A549 (cell line): ENCODE measurements around the gene PLPP3. TPM values are rescaled to one million over a fixed set of nuclear protein-coding genes. Genes with fewer than 3 reads are reported as not detected.

Experiments used
- ATAC-seq, 2 experiments: fragments of 200-7000 bp in 1 of 2; fragments of >200 bp in 1 of 2; cut with Nextera tagmentation in 1 of 2; cut with Tn5 transposase in 1 of 2; 3 replicates each; pipeline versions ENCODE4 v1.8.0 to v1.9.1; 2018 to 2020; ENCODE audit warnings: mild to moderate bottlenecking in 1 of 2, moderate library complexity in 1 of 2
- CTCF ChIA-PET: fragments of 300-600 bp; sonication (Branson Sonifier 250); formaldehyde crosslinking; extraction: SDS; loops from one replicate; lab custom pipeline; 2021; ENCODE audit warnings: antibody characterized with exemption, inconsistent platforms; lab: Yijun Ruan, JAX
- POLR2A ChIA-PET: fragments of 350-600 bp; formaldehyde crosslinking; extraction: SDS; loops from one replicate; lab custom pipeline; 2021; ENCODE audit warnings: antibody characterized with exemption, inconsistent platforms; lab: Yijun Ruan, JAX
- DNase-seq, 2 experiments: peaks; one replicate each; pipeline versions ENCODE4 v3.0.0 to v3.0.0-alpha.2; 2011 to 2016; ENCODE audit warnings: low read depth in 1 of 2, low spot score in 1 of 2
- FAIRE-seq: peaks from 2 replicates; lab custom pipeline; 2011; peaks lifted over from hg19 to GRCh38; lab: Jason Lieb, UNC
- H3K27ac ChIP-seq, 2 experiments: fragments of >200 bp; sonication (Bioruptor Twin); formaldehyde crosslinking; 3 replicates each; pipeline ENCODE4 v1.5.1; 2016 to 2017
- H3K4me1 ChIP-seq: fragments of >200 bp; sonication (Bioruptor Twin); formaldehyde crosslinking; 3 replicates; pipeline ENCODE4 v1.6.1; 2016
- H3K4me2 ChIP-seq: fragments of >200 bp; sonication (Bioruptor Twin); formaldehyde crosslinking; 3 replicates; pipeline ENCODE4 v1.6.1; 2016
- H3K4me3 ChIP-seq: fragments of >200 bp; sonication (Bioruptor Twin); formaldehyde crosslinking; 3 replicates; pipeline ENCODE4 v1.5.1; 2016
- H3K9me3 ChIP-seq: fragments of >200 bp; sonication (Bioruptor Twin); formaldehyde crosslinking; 3 replicates; pipeline ENCODE4 v1.6.1; 2016
- CBX2 ChIP-seq: fragments of 200-600 bp; sonication (generic); IDR thresholded peaks from 2 replicates; pipeline ENCODE4 v1.6.1; 2016; ENCODE audit warnings: low read depth, mild to moderate bottlenecking, borderline replicate concordance
- CEBPB ChIP-seq, 2 experiments: fragments of >200 bp in 1 of 2; sonication (Bioruptor Twin) in 1 of 2; formaldehyde crosslinking in 1 of 2; IDR thresholded peaks; 2 replicates each; pipeline ENCODE4 v1.6.1; 2012 to 2016
- CHD2 ChIP-seq: fragments of 150-350 bp; IDR thresholded peaks from 2 replicates; pipeline ENCODE4 v1.6.1; 2014; ENCODE audit warnings: low read length; ENCODE audit not compliant: partially characterized antibody
- EHF ChIP-seq: fragments of 250-450 bp; sonication (Bioruptor Pico); IDR thresholded peaks from 2 replicates; pipeline ENCODE4 v1.5.0; 2020; ENCODE audit warnings: mild to moderate bottlenecking
- EHMT2 ChIP-seq: fragments of 200-600 bp; sonication (generic); IDR thresholded peaks from 2 replicates; pipeline ENCODE4 v1.6.1; 2016; ENCODE audit warnings: antibody characterized with exemption, low read depth, mild to moderate bottlenecking, moderate library complexity
- EP300 ChIP-seq, 2 experiments: fragments of >200 bp; sonication (Bioruptor Twin); formaldehyde crosslinking; IDR thresholded peaks; 2 replicates in 1 of 2; 3 replicates in 1 of 2; pipeline ENCODE4 v1.6.1; 2016 to 2017
- ESRRA ChIP-seq: fragments of 150-350 bp; IDR thresholded peaks from 2 replicates; pipeline ENCODE4 v1.6.1; 2014; ENCODE audit warnings: mild to moderate bottlenecking, low read length, borderline replicate concordance
- FOXS1 ChIP-seq: fragments of 250-450 bp; sonication (Bioruptor Pico); IDR thresholded peaks from 2 replicates; pipeline ENCODE4 v1.5.0; 2020; ENCODE audit warnings: mild to moderate bottlenecking, moderate library complexity
- HDAC2 ChIP-seq: fragments of 200-600 bp; sonication (generic); IDR thresholded peaks from 2 replicates; pipeline ENCODE4 v1.6.1; 2016
- HEYL ChIP-seq: fragments of 250-450 bp; sonication (Bioruptor Pico); IDR thresholded peaks from 2 replicates; pipeline ENCODE4 v1.8.0; 2021; ENCODE audit warnings: mild to moderate bottlenecking, moderate library complexity
- JUNB ChIP-seq: fragments of >200 bp; sonication (Bioruptor Twin); formaldehyde crosslinking; IDR thresholded peaks from 2 replicates; pipeline ENCODE4 v1.6.1; 2016
- MAFK ChIP-seq: fragments of 450-650 bp; IDR thresholded peaks from 2 replicates; pipeline ENCODE4 v1.6.1; 2014; ENCODE audit not compliant: partially characterized antibody
- MYC ChIP-seq: IDR thresholded peaks from 2 replicates; pipeline ENCODE4 v1.6.1; 2012; ENCODE audit warnings: mild to moderate bottlenecking, inconsistent platforms, low read length, improper control_type of control experiment, borderline replicate concordance
- RARB ChIP-seq: fragments of 250-450 bp; sonication (Bioruptor Pico); IDR thresholded peaks from 2 replicates; pipeline ENCODE4 v1.8.0; 2021; ENCODE audit warnings: mild to moderate bottlenecking, moderate library complexity
- RFX5 ChIP-seq: fragments of 450-650 bp; IDR thresholded peaks from 2 replicates; pipeline ENCODE4 v1.7.1; 2014; ENCODE audit warnings: antibody characterized with exemption, mild to moderate bottlenecking, moderate library complexity
- RNF2 ChIP-seq: fragments of 200-600 bp; sonication (generic); IDR thresholded peaks from 2 replicates; pipeline ENCODE4 v1.6.1; 2016; ENCODE audit warnings: low read depth, mild to moderate bottlenecking, antibody characterized with exemption, moderate library complexity, borderline replicate concordance
- TP53 ChIP-seq: fragments of 250-450 bp; sonication (Bioruptor Pico); IDR thresholded peaks from 2 replicates; pipeline ENCODE4 v1.5.0; 2021; ENCODE audit warnings: mild to moderate bottlenecking, moderate library complexity
- ZC3H11A ChIP-seq: fragments of 450-650 bp; IDR thresholded peaks from 2 replicates; pipeline ENCODE4 v1.6.1; 2014; ENCODE audit warnings: antibody characterized with exemption, mild to moderate bottlenecking
- ZSCAN20 ChIP-seq: fragments of 250-450 bp; sonication (Bioruptor Pico); IDR thresholded peaks from 2 replicates; pipeline ENCODE4 v1.8.0; 2022; ENCODE audit warnings: mild to moderate bottlenecking, moderate library complexity
- WGBS: methylation state at CpG from one replicate; pipeline ENCODE4 v1.1.6; 2017; ENCODE audit errors: missing lambda C conversion rate; 5-methylcytosine and 5-hydroxymethylcytosine counted together
- polyA plus RNA-seq, 4 experiments: library from polyadenylated mRNA; depleted of rRNA in 3 of 4; stranded (reverse); fragments of >200 nt; fragmentation: RNase III in 1 of 4; extraction: RNeasy Plus Mini Kit Qiagen cat#74134 plus additional on column Dnase treatment in 1 of 4; gene quantifications; 2 replicates in 3 of 4; 3 replicates in 1 of 4; pipeline ENCODE4 v1.2.3, GENCODE V29; 2011 to 2017
- TF ChIP-seq, protein P1 (sequence below): fragments of >200 bp; sonication (Bioruptor Twin); formaldehyde crosslinking; IDR thresholded peaks from 3 replicates; pipeline ENCODE4 v1.5.1; 2016
- TF ChIP-seq, protein P2 (sequence below): IDR thresholded peaks from 2 replicates; pipeline ENCODE4 v1.6.1; 2012
- TF ChIP-seq, protein P3 (sequence below): fragments of 450-650 bp; IDR thresholded peaks from 2 replicates; pipeline ENCODE4 v1.6.1; 2014; ENCODE audit warnings: antibody characterized with exemption
- TF ChIP-seq, protein P4 (sequence below): fragments of 250-450 bp; sonication (Bioruptor Pico); IDR thresholded peaks from 2 replicates; pipeline ENCODE4 v1.5.0; 2020; ENCODE audit warnings: low read depth, mild to moderate bottlenecking, moderate library complexity

Gene PLPP3
- polyA plus RNA-seq, 2 of the 4 experiments (the other 2 are of a cell fraction), result 23.6 to 25.6 TPM

DNA sequence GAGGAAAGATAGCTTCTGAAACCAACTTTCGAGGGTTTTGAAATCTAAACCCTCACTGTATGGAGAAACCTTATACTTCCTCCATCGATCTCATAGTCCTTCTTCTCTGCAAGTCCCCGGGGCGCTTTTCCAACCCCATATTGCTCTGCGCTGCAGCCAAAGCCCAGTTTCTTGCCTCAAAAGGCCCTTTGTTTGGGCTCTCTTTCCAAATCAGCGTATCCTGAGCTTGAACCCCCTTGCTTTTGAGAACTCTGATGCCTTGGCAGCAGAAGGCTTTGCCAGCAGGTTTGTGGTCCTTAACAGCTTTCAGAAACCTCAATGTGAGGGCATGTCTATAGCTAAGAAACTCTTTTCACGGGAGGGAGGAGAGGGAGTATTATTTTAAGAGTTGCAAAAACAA is 21.6 kb downstream of the PLPP3 start:
- no peak for DNase-seq
- ChIA-PET POLR2A (no interaction called here), CTCF (interaction anchor here (1.0 kb wide), 1 partner anchor 8 kb away, joined by 5 read pairs; no protein-coding TSS in a partner anchor)
- no peak overlapping the region for H3K27ac ChIP-seq
- no peak overlapping the region for H3K4me3 ChIP-seq
- TF ChIP-seq EHF (no peak), HDAC2 (no peak), FOXS1 (CRISPR knock-in tag) (no peak), ESRRA (no peak), JUNB (no peak), EHMT2 (no peak), EP300 (IDR thresholded peaks at IDR 0.05) (no peak), CHD2 (no peak), HEYL (CRISPR knock-in tag) (no peak), ZC3H11A (no peak)
- TF ChIP-seq, protein P1, sequence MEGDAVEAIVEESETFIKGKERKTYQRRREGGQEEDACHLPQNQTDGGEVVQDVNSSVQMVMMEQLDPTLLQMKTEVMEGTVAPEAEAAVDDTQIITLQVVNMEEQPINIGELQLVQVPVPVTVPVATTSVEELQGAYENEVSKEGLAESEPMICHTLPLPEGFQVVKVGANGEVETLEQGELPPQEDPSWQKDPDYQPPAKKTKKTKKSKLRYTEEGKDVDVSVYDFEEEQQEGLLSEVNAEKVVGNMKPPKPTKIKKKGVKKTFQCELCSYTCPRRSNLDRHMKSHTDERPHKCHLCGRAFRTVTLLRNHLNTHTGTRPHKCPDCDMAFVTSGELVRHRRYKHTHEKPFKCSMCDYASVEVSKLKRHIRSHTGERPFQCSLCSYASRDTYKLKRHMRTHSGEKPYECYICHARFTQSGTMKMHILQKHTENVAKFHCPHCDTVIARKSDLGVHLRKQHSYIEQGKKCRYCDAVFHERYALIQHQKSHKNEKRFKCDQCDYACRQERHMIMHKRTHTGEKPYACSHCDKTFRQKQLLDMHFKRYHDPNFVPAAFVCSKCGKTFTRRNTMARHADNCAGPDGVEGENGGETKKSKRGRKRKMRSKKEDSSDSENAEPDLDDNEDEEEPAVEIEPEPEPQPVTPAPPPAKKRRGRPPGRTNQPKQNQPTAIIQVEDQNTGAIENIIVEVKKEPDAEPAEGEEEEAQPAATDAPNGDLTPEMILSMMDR, result no peak
- TF ChIP-seq, protein P2, sequence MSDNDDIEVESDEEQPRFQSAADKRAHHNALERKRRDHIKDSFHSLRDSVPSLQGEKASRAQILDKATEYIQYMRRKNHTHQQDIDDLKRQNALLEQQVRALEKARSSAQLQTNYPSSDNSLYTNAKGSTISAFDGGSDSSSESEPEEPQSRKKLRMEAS, result no peak
- TF ChIP-seq, all 56 proteins: peak for 0
- FAIRE-seq, result no peak
- Histone ChIP-seq H3K4me1 (peaks cover 22% of the 10 kb centered on the region), H3K4me2 (no peak overlapping the region), H3K9me3 (no peaks in the 10 kb centered on the region)
- WGBS, result 94% methylated on average over 7 of the region's 7 CpGs
- no peak for ATAC-seq

DNA sequence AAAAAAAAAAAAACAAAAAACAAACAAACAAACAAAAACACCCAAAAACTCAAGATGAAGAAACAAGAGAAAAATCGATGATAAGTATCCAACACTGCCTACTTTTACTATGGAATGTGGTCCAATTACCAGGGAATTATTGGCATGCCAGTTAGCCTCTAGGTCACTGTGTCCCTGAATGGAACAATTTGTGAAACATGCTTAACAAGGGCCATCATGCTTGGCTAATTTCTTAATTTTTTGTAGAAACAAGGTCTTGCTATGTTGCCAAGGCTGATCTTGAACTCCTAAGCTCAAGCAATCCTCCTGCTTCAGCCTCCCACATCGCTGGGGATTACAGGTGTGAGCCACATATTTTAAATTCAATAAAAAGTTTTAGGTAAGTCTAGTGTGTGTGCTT is 23.9 kb downstream of the PLPP3 start:
- ChIA-PET POLR2A (no interaction called here), CTCF (no interaction called here)
- H3K9me3 ChIP-seq, result no peaks in the 10 kb centered on the region
- no peak for DNase-seq
- no peak overlapping the region for H3K4me3 ChIP-seq
- WGBS, result 90% methylated on average over 2 of the region's 2 CpGs
- no peak for ATAC-seq
- FAIRE-seq, result no peak
- H3K4me1 ChIP-seq, result peaks cover 10% of the 10 kb centered on the region; the same call in 2 of the 3 replicates
- H3K4me2 ChIP-seq, result no peak overlapping the region
- no peak overlapping the region for H3K27ac ChIP-seq
- TF ChIP-seq ZC3H11A, result no peak
- TF ChIP-seq CEBPB (IDR thresholded peaks at IDR 0.05), result no peak
- no peak for TF ChIP-seq TP53 (CRISPR knock-in tag)
- no peak for TF ChIP-seq MYC
- no peak for TF ChIP-seq RFX5
- TF ChIP-seq, protein P2, result no peak
- TF ChIP-seq, protein P3, sequence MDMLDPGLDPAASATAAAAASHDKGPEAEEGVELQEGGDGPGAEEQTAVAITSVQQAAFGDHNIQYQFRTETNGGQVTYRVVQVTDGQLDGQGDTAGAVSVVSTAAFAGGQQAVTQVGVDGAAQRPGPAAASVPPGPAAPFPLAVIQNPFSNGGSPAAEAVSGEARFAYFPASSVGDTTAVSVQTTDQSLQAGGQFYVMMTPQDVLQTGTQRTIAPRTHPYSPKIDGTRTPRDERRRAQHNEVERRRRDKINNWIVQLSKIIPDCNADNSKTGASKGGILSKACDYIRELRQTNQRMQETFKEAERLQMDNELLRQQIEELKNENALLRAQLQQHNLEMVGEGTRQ, result no peak
- no peak for TF ChIP-seq CBX2
- no peak for TF ChIP-seq MAFK
- no peak for TF ChIP-seq RARB (CRISPR knock-in tag)
- TF ChIP-seq ZSCAN20 (CRISPR knock-in tag), result no peak
- TF ChIP-seq, protein P4, sequence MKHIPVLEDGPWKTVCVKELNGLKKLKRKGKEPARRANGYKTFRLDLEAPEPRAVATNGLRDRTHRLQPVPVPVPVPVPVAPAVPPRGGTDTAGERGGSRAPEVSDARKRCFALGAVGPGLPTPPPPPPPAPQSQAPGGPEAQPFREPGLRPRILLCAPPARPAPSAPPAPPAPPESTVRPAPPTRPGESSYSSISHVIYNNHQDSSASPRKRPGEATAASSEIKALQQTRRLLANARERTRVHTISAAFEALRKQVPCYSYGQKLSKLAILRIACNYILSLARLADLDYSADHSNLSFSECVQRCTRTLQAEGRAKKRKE (CRISPR knock-in tag), result no peak
- no peak for TF ChIP-seq RNF2
- TF ChIP-seq, all 56 proteins: peak for 0
